ENCODE measurements around the gene PIP4K2B.

PIP4K2B gene

GRCh38 chr17:38720941-38721340, 78.4 kb downstream of the PIP4K2B start:
- no peak for TF ChIP-seq CTCF (IDR thresholded peaks at IDR 0.05; ENCODE audit: low read depth, low read length)
- DNase-seq (ENCODE audit: low read depth in 2 of 2) = no peak
- H3K4me3 ChIP-seq (replicated peaks in 1 of 2; ENCODE audit: low read depth in 2 of 2, low read length in 2 of 2) = no peak overlapping the region

DNA sequence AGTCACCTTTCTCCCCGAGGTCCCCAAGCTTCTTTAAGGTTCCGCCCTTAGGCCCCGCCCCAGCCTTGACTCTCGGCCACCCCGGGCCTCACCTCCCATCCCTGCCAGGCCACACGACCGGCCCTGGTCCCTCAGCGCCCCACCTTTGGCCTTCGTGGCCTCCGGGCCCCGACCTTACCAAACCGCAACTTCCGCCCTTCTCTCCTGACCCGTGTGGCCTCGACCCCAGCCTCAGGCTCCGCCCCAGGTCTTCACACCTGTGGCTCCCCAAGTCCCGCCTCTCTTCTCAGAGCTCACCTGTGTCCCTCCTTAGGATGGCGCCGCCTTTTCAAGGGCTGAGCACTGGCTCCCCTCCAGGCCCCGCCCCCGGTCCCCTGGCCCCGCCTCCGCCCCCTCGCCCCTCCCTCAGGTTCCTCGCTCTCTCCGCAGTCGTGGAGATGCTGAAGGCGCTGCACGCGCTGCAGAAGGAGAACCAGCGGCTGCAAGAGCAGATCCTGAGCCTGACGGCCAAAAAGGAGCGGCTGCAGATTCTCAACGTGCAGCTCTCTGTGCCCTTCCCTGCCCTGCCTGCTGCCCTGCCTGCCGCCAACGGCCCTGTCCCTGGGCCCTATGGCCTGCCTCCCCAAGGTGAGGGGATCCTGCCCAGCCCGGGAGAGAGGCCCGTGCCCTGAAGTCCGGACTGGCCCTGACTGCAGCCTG, 79.3 kb downstream of the PIP4K2B start:
- DNase-seq (ENCODE audit: low read depth in 2 of 2) = no peak
- TF ChIP-seq CTCF (IDR thresholded peaks at IDR 0.05; ENCODE audit: low read depth, low read length) = no peak
- H3K4me3 ChIP-seq (replicated peaks in 1 of 2; ENCODE audit: low read depth in 2 of 2, low read length in 2 of 2) = no peak overlapping the region

DNA sequence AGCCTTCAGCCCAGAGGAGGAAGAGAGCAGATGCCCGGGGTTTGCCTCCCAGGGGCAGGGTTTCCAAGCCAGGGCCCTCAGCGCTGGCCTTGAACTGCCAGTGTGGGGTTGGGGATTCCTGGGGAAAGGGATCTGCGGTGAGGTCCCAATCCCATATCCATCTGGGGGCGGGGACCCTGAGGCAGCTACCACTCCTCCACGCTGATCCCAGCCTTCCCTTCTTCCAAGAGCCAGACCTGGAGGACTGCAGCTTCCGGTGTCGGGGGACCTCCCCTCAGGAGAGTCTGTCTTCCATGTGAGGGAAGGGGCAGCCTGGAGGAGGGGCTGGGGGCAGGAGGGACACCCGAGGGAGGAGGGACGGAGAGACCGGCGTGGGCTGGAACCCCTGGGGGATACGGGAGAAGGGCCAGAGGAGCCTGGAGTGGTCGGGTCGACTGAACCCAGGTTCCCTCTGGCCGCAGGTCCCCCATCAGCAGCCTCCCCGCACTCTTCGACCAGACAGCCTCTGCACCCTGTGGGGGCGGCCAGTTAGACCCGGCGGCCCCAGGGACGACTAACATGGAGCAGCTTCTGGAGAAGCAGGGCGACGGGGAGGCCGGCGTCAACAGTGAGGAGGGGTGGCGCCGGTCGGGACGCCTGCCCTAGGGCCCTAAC, 79.9 kb downstream of the PIP4K2B start:
- no peak for TF ChIP-seq CTCF (IDR thresholded peaks at IDR 0.05; ENCODE audit: low read depth, low read length)
- no peak for DNase-seq (ENCODE audit: low read depth in 2 of 2)
- H3K4me3 ChIP-seq (replicated peaks in 1 of 2; ENCODE audit: low read depth in 2 of 2, low read length in 2 of 2) = no peak overlapping the region

- H3K4me3 ChIP-seq (replicated peaks in 1 of 2; ENCODE audit: low read depth in 2 of 2, low read length in 2 of 2) = no peak overlapping the region
- TF ChIP-seq CTCF (IDR thresholded peaks at IDR 0.05; ENCODE audit: low read depth, low read length) = no peak
- no peak for DNase-seq (ENCODE audit: low read depth in 2 of 2)
These were observed 82.1 kb downstream of the PIP4K2B start for GRCh38 chr17:38717139-38717745.

- TF ChIP-seq CTCF (IDR thresholded peaks at IDR 0.05; ENCODE audit: low read depth, low read length) = no peak
- no peak for DNase-seq (ENCODE audit: low read depth in 2 of 2)
- H3K4me3 ChIP-seq (replicated peaks in 1 of 2; ENCODE audit: low read depth in 2 of 2, low read length in 2 of 2) = no peak overlapping the region
These were observed 82.9 kb downstream of the PIP4K2B start for GRCh38 chr17:38716368-38717005.
